Endometrial microvascular endothelial cells (primary cell): ENCODE measurements around the gene SHISA6. TPM values are rescaled to one million over a fixed set of nuclear protein-coding genes. Genes with fewer than 3 reads are reported as not detected.

Experiments
- in situ Hi-C: cut with HindIII; loops from 2 replicates; pipeline ENCODE4 v1.10.0; 2017; ENCODE audit warnings: low sequenced_read_pairs, low pct_unique_long_range_greater_than_20kb; ENCODE audit errors: inconsistent ontology term
- total RNA-seq: library from RNA; depleted of rRNA; stranded (reverse); fragments of >200 nt; gene quantifications from one replicate; pipeline ENCODE4 v1.2.3, GENCODE V29; 2015; ENCODE audit errors: inconsistent ontology term

Gene SHISA6
- total RNA-seq, 1 donor from 2014 or later, result not detected

DNA sequence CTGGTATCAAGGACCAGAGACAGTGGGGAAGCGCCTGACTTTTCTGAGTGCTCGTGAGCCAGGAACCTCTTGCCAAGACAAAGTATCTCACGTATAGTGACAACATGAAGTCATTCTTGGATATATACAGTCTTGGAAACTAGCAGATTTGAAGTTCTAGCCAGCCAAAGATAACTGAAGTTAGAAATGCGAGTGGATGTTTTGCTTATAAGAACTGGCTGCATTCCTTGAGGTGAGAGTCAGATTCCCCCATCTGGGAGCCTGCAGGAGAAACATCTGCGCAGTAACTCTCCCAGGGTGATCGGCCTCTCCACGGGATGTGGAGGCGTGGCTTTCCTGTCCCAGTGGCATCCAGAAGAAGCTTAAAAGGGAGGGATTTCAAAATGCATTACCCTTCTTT lies 89.8 kb downstream of the SHISA6 start:
- in situ Hi-C loops, result no loop called here

DNA sequence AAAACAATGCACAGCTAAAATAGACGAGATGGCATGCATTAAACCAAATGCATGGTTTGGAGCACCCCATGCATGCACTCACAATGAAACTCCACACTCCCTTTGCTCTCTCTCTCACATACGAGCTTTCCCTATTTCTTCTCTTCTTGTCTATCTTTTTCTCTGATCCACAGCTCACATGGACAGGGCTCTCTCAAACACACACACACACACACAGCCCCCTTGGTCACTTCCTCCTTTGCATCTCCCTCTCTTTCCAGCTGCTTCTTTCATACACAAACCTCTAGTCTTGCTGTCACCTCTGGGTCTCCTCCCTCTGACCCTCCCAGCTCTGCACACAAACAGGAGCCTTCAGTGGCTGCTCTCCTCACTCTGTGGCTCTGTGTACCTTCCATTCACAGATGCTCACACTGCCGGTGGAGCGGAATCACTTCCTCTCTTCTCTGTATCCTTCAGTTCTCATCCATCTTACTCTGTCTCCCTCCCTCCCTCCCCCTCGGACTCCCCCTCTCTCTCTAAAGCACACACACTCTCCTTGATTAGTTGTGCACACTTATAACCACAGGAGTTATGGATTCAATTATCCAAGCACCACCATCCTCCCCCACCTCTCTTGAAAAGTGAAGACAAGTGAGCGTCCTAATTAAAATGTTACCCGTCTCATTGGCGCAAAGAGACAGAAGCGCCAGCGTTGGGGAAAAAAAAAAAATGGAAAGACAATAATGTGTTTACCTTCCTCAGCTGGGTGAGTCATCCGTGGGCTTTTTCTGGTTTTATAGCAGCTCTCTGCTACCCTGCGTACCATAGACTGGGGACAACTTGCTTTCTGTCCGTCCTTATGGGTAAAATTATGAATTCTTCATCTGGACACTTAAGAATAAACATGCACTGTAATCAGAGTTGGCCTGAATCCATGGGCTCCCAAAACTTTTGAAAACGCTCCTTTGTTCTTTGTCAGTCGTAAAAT lies 90.8 kb downstream of the SHISA6 start:
- in situ Hi-C loops, result no loop called here

GRCh38 chr17:11332706-11333105 lies 91.7 kb downstream of the SHISA6 start:
- in situ Hi-C loops, result no loop called here

DNA sequence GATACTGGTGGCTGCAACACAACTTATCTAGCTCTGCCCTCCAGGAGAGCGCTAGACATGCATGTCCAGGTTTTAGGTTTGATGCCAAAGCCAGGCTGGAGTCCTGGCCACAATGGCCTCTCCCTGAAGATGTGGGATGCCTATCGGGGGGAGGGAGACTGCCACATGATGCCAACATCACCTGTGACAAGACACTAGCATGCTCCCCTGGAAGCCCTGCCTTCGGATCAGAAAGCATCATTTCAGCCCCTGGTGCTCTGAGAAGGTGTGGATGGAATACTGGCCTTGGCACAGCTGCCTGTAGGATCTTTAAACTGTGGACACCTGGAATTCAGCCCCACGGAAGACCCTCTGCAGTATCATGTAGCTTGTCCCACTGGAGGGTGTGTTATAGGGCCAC lies 93.5 kb downstream of the SHISA6 start:
- in situ Hi-C loops, result no loop called here

- in situ Hi-C loops, result no loop called here
Measured at GRCh38 chr17:11336290-11336689, 95.3 kb downstream of the SHISA6 start.

GRCh38 chr17:11340803-11341202 lies 99.8 kb downstream of the SHISA6 start:
- in situ Hi-C loops, result no loop called here

- in situ Hi-C loops, result no loop called here
Measured at GRCh38 chr17:11342138-11342537, 101.1 kb downstream of the SHISA6 start.

GRCh38 chr17:11349106-11349505 lies 108.1 kb downstream of the SHISA6 start:
- in situ Hi-C loops, result no loop called here

- in situ Hi-C loops, result no loop called here
Measured at GRCh38 chr17:11351479-11351878, 110.5 kb downstream of the SHISA6 start.

GRCh38 chr17:11353601-11354000 lies 112.6 kb downstream of the SHISA6 start:
- in situ Hi-C loops, result no loop called here

GRCh38 chr17:11356371-11356770 lies 115.4 kb downstream of the SHISA6 start:
- in situ Hi-C loops, result no loop called here

- in situ Hi-C loops, result no loop called here
Measured at GRCh38 chr17:11363565-11364117, 122.6 kb downstream of the SHISA6 start.

- in situ Hi-C loops, result no loop called here
Measured at GRCh38 chr17:11366272-11366850, 125.3 kb downstream of the SHISA6 start.

DNA sequence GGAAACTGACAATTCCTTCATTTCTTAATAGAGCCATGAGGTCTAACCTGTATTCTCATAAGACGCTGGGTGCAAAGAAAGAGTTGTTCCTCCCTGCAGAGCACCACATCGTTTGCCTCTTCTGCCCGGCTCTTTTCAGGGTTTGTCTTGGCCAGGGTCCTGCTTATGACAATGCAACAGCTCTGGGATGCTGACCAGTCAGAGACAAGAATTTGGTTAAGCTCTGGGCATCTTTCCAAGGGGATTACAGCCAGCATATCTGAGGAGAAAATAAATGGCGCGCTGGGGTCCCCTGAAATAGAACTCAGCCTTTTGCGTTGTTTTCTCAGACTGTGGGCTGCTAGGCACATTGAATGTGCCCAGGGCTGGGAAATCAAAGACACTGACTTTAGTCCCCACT lies 128.6 kb downstream of the SHISA6 start:
- in situ Hi-C loops, result no loop called here

DNA sequence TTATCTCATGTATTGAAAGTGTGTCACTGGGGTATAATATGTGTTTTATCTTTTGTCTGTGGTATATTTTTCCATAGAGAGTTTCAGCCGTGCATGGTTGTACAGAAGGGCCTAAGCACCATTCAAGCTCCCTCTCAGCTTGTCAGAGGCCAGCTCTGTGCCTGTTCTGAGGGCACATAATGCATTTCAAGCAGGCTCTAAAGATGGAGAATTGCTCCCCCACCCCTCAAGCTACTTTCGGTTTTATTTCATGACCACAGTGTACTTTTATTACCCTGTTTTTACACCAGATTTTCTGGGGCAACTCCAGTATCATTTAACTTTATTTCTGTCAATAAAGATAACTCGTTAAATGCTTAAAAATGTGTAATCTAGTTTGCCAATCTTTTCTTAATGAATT lies 131.7 kb downstream of the SHISA6 start:
- in situ Hi-C loops, result no loop called here

- in situ Hi-C loops, result no loop called here
Measured at GRCh38 chr17:11378506-11378905, 137.5 kb downstream of the SHISA6 start.

DNA sequence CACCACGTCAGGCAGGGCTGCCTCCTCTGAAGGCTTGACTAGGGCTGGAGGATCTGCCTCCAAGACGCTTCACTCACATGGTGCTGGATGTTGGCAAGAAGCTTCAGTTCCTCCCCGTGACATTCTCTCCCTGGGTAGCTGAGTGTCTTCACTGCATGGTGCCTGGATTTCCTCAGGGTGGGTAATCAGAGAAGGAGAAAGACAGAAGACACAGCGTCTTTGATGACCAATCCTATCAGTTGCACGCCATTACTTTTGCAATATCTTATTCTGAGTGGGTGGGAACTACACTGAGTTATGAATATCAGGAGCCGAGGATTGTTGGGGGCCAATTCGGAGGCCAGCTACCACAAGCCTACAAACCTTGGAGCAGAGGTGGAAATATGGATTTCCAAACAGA lies 139.7 kb downstream of the SHISA6 start:
- in situ Hi-C loops, result no loop called here

GRCh38 chr17:11383157-11383556 lies 142.1 kb downstream of the SHISA6 start:
- in situ Hi-C loops, result no loop called here

- in situ Hi-C loops, result no loop called here
Measured at GRCh38 chr17:11384131-11384530, 143.1 kb downstream of the SHISA6 start.

DNA sequence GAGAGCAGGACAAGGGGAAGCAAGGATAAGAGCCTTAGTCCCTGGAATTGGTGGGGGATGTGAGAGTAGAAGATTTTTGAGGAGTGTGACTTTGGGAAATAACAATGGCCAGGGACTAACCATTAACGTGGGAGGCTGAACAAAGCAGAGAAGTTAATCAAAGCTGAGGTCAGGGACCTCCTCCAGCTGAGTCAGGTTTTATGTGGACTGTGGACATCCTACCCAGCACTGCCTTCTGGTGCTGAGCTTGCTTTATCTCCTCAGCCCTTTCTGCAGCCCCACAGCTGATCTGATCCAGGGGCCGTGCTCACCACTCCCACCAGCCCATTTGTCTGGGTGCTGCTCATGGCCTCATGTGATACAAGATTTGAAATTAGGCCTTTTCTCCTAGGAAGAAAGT lies 146.6 kb downstream of the SHISA6 start:
- in situ Hi-C loops, result no loop called here
